Lung (tissue), 12 donors: ENCODE data around the gene EFNA5. TPM values are rescaled to one million over a fixed set of nuclear protein-coding genes. Genes with fewer than 3 reads are reported as not detected.
A peak's percentile ranks its signal among the peaks of the same experiment; 100 is the strongest.

ENCODE experiments used
- ATAC-seq: fragments of 200-7000 bp; cut with Tn5 transposase; one replicate; pipeline ENCODE4 v1.9.1; 2020; ENCODE audit warnings: moderate number of reproducible peaks; ENCODE audit not compliant: insufficient read depth, low FRiP score
- DNase-seq, 3 donors: peaks; one replicate each; pipeline ENCODE4 v3.0.0-alpha.2; 2013 to 2017
- H3K27ac ChIP-seq, 2 donors: one replicate each; pipeline ENCODE4 v1.5.1; 2013; ENCODE audit warnings: mild to moderate bottlenecking in 2 of 2, moderate library complexity in 2 of 2, control low read depth in 1 of 2, inconsistent platforms in 1 of 2, low read depth in 1 of 2, low read length in 1 of 2
- H3K27me3 ChIP-seq, 3 donors: one replicate each; pipeline ENCODE4 v1.5.1; 2013; ENCODE audit warnings: low read length in 2 of 3; ENCODE audit not compliant: control insufficient read depth in 3 of 3, insufficient read depth in 3 of 3
- H3K36me3 ChIP-seq, 4 donors: one replicate each; pipeline ENCODE4 v1.5.1; 2013; ENCODE audit warnings: low read length in 4 of 4, mild to moderate bottlenecking in 1 of 4, moderate library complexity in 1 of 4; ENCODE audit not compliant: control insufficient read depth in 4 of 4, insufficient read depth in 4 of 4
- H3K4me1 ChIP-seq, 5 donors: one replicate each; pipeline ENCODE4 v1.5.1; 2013; ENCODE audit warnings: low read length in 5 of 5, mild to moderate bottlenecking in 2 of 5, moderate library complexity in 1 of 5; ENCODE audit not compliant: control insufficient read depth in 5 of 5, insufficient read depth in 5 of 5
- H3K4me3 ChIP-seq: one replicate; pipeline ENCODE4 v1.5.1; 2013; ENCODE audit warnings: mild to moderate bottlenecking, control low read depth, moderate library complexity
- H3K9ac ChIP-seq, 2 donors: one replicate each; pipeline ENCODE4 v1.5.1; 2013; ENCODE audit warnings: low read length in 2 of 2, control low read depth in 1 of 2; ENCODE audit not compliant: insufficient read depth in 1 of 2
- H3K9me3 ChIP-seq, 4 donors: one replicate each; pipeline ENCODE4 v1.5.1; 2013; ENCODE audit warnings: low read length in 3 of 4, mild to moderate bottlenecking in 1 of 4, moderate library complexity in 1 of 4; ENCODE audit not compliant: control insufficient read depth in 4 of 4, insufficient read depth in 3 of 4
- WGBS, 2 donors: extraction: QIAGEN DNeasy Blood & Tissue Kit; methylation state at CpG; one replicate each; pipeline ENCODE4 v1.1.7; 2013; 5-methylcytosine and 5-hydroxymethylcytosine counted together
- polyA plus RNA-seq, 2 donors: library from polyadenylated mRNA; stranded (reverse); fragments of 200-250 nt; gene quantifications; one replicate each; pipeline ENCODE4 v1.2.1, GENCODE V29; 2013
- total RNA-seq, 2 donors: library from RNA; depleted of rRNA in 1 of 2; stranded (reverse); fragments of >200 nt in 1 of 2; gene quantifications; one replicate each; pipeline ENCODE4 v1.2.1, GENCODE V29; 2014 to 2021
- TF ChIP-seq, protein P1 (sequence below): IDR thresholded peaks from 2 replicates; pipeline ENCODE4 v1.5.1; 2012; ENCODE audit warnings: mild to moderate bottlenecking; ENCODE audit errors: control extremely low read depth, extremely low read depth
- donor health status: control.
- donor health status: control.
- donor health status: Bipolar disorder and iron deficiency.
- donor health status: healthy.
- donor health status: DM: yes; HTN: yes; CAD: no.

The EFNA5 gene
- total and polyA plus RNA-seq, 4 donors, result 2.1 to 18.4 (median 7.8) TPM

- H3K27me3 ChIP-seq, result no peaks in the 10 kb centered on the region
- peaks cover 0 to 27% (median 12%) of the 10 kb centered on the region in 5 donors for H3K4me1 ChIP-seq
- H3K9me3 ChIP-seq, result no peaks in the 10 kb centered on the region
- no peaks in the 10 kb centered on the region for H3K36me3 ChIP-seq
- 86 to 91% methylated on average over 1 of the region's 1 CpG for WGBS, 2 donors
- H3K9ac ChIP-seq, result no peak overlapping the region
- TF ChIP-seq, protein P1, sequence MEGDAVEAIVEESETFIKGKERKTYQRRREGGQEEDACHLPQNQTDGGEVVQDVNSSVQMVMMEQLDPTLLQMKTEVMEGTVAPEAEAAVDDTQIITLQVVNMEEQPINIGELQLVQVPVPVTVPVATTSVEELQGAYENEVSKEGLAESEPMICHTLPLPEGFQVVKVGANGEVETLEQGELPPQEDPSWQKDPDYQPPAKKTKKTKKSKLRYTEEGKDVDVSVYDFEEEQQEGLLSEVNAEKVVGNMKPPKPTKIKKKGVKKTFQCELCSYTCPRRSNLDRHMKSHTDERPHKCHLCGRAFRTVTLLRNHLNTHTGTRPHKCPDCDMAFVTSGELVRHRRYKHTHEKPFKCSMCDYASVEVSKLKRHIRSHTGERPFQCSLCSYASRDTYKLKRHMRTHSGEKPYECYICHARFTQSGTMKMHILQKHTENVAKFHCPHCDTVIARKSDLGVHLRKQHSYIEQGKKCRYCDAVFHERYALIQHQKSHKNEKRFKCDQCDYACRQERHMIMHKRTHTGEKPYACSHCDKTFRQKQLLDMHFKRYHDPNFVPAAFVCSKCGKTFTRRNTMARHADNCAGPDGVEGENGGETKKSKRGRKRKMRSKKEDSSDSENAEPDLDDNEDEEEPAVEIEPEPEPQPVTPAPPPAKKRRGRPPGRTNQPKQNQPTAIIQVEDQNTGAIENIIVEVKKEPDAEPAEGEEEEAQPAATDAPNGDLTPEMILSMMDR, result no peak
- H3K27ac ChIP-seq, result no peak overlapping the region
- H3K4me3 ChIP-seq, result no peak overlapping the region
- ATAC-seq, result no peak
- no peak for DNase-seq
These were observed 58.2 kb downstream of the EFNA5 start for GRCh38 chr5:107612541-107612940.

- H3K9ac ChIP-seq, result no peak overlapping the region
- H3K27me3 ChIP-seq, result no peaks in the 10 kb centered on the region
- no peak overlapping the region for H3K27ac ChIP-seq
- no peak overlapping the region for H3K4me3 ChIP-seq
- no peak for ATAC-seq
- no peaks in the 10 kb centered on the region for H3K36me3 ChIP-seq
- no peak for DNase-seq
- 96 to 97% methylated on average over 12 of the region's 12 CpGs for WGBS, 2 donors
- TF ChIP-seq, protein P1, result no peak
- peaks cover 0 to 24% (median 15%) of the 10 kb centered on the region in 5 donors for H3K4me1 ChIP-seq
- H3K9me3 ChIP-seq, result no peaks in the 10 kb centered on the region
These were observed 59.9 kb downstream of the EFNA5 start for GRCh38 chr5:107610798-107611197.

DNA sequence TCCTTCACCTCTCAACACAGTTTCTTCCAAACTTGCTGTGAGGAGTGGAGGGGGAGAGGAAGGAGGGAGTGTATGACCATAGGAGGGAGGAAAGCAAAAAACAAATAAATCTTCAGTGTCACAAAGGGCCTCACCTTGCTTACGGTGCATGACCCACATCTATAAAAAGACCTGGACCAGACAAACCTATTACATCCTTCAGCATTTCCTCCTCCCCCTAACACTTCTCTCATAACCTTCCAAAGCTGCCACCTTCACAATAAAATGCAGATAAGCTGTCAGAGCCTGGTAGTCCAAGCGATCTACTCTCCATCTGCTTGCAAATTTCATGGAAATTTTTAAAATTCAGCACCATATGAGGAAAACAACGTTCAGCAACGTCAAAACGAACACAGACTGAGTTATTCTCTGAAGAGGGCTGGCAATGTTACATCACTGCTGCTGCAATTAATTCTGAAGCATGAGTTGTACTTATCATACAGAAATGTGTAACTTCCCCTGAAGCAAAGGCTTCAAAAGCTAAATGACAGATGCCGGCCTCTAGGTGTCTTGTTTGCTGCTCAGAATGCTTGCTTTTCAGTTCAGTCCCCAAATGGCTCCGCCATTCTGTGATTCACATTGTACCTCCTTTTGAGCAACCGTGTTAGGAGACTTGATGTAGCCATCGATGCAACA, 62.9 kb downstream of the EFNA5 start:
- H3K4me1 ChIP-seq, result peaks cover 0 to 29% (median 9%) of the 10 kb centered on the region in 5 donors
- no peaks in the 10 kb centered on the region for H3K9me3 ChIP-seq
- H3K27me3 ChIP-seq, result no peaks in the 10 kb centered on the region
- TF ChIP-seq, protein P1, result no peak
- 58 to 75% methylated on average over 9 of the region's 9 CpGs for WGBS, 2 donors
- no peak overlapping the region for H3K9ac ChIP-seq
- peak in 1 of 3 donors; percentile 29 for DNase-seq
- H3K36me3 ChIP-seq, result no peaks in the 10 kb centered on the region
- no peak for ATAC-seq
- H3K4me3 ChIP-seq, result no peak overlapping the region
- H3K27ac ChIP-seq, result no peak overlapping the region

DNA sequence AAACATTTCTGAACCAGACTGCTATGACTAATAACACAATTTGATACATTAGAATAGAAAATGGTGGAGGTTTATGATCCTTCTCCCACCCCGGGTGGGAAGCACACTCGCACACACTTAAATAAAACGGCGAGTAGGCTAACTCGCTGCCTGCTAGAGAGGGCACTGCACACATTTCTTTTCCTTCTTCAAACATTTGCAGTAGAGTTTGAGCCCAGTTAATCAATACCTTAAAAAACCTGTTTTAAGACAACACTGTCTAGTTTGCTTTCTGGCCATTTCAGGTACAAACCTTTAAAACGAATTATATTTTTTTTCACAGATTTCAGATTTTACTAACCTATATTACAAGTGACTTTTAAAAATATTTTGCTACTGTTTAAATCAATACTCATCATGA, 63.5 kb downstream of the EFNA5 start:
- DNase-seq (no peak), ATAC-seq (no peak)
- H3K9me3 ChIP-seq, result no peaks in the 10 kb centered on the region
- H3K4me1 ChIP-seq, result peaks cover 0 to 33% (median 6%) of the 10 kb centered on the region in 5 donors
- no peaks in the 10 kb centered on the region for H3K36me3 ChIP-seq
- no peaks in the 10 kb centered on the region for H3K27me3 ChIP-seq
- WGBS, 2 donors, result 76 to 83% methylated on average over 6 of the region's 6 CpGs
- H3K4me3 ChIP-seq, result no peak overlapping the region
- TF ChIP-seq, protein P1, result no peak
- no peak overlapping the region for H3K9ac ChIP-seq
- H3K27ac ChIP-seq, result no peak overlapping the region
